ENCODE measurements around the gene TRMU. TPM values are rescaled to one million over a fixed set of nuclear protein-coding genes. Genes with fewer than 3 reads are reported as not detected.

The TRMU gene
- total and polyA plus RNA-seq, 2 of the 4 experiments (the other 2 are of a cell fraction): 19.0 to 36.4 TPM

- DNase-seq: no peak
- H3K56ac ChIP-seq (ENCODE audit: extremely low read depth, insufficient read depth, low read length): no peak overlapping the region
- ChIA-PET CTCF (no interaction called here), POLR2A (ENCODE audit: unreplicated experiment) (no interaction called here)
- H2AK5ac ChIP-seq (ENCODE audit: low read depth, low read length): no peak overlapping the region
- no peak overlapping the region for H4K5ac ChIP-seq (ENCODE audit: low read depth, low read length)
- no peak overlapping the region for H3K23ac ChIP-seq (ENCODE audit: low read depth, low read length)
- no peak overlapping the region for H3K27ac ChIP-seq (ENCODE audit: insufficient read depth, low read length)
- H3K9ac ChIP-seq (ENCODE audit: low read depth, low read length): no peak overlapping the region
- intact Hi-C loops (cut with micrococcal nuclease) (no loop called here), dilution Hi-C loops (cut with HindIII; ENCODE audit: low sequenced_read_pairs, unreplicated experiment) (no loop called here), in situ Hi-C loops (cut with MboI; ENCODE audit: low sequenced_read_pairs) (no loop called here)
- no peak overlapping the region for H2BK20ac ChIP-seq (ENCODE audit: low read depth, low read length)
- WGBS, 2 experiments (ENCODE audit: extremely low coverage in 2 of 2, insufficient read length in 1 of 2): 75% methylated on average over 12 of the region's 19 CpGs; no CpG with 5 or more reads in 1 of the 2 experiments
- H2BK5ac ChIP-seq (ENCODE audit: low read depth, low read length, poor library complexity, severe bottlenecking): no peak overlapping the region
- peak overlapping the region; percentile 33 for H2AFZ ChIP-seq (replicated peaks; ENCODE audit: low read length, poor library complexity)
- BruUV-seq (replicated peaks): no TSS peak
- H3K4me2 ChIP-seq (ENCODE audit: low read depth, low read length): no peak overlapping the region
- TF ChIP-seq CEBPB (IDR thresholded peaks at IDR 0.05; ENCODE audit: low read depth, low read length) (no peak), MAFK (IDR thresholded peaks at IDR 0.05; ENCODE audit: low read depth, low read length) (no peak)
- H3K4ac ChIP-seq (ENCODE audit: low read depth, low read length): no peak overlapping the region
- no peak overlapping the region for H4K91ac ChIP-seq (ENCODE audit: insufficient read depth, low read depth, low read length)
- no peak overlapping the region for H3K18ac ChIP-seq (ENCODE audit: low read depth, low read length)
- peaks cover 6% of the 10 kb centered on the region for H3K9me3 ChIP-seq (ENCODE audit: control insufficient read depth, insufficient read depth, low read length)
- H2BK120ac ChIP-seq (ENCODE audit: low read depth, low read length): no peak overlapping the region
- no peaks in the 10 kb centered on the region for H3K79me1 ChIP-seq (ENCODE audit: low read depth in 1 of 2, low read length in 2 of 2)
- peak overlapping the region; percentile 50 for H2AK9ac ChIP-seq (replicated peaks; ENCODE audit: low read depth, low read length, poor library complexity)
- no peaks in the 10 kb centered on the region; the same call in 1 of the 2 replicates for H3K4me1 ChIP-seq (ENCODE audit: control insufficient read depth, insufficient read depth, low read length)
- no peak overlapping the region for H3K14ac ChIP-seq (replicated peaks; ENCODE audit: low read depth, low read length)
- H4K20me1 ChIP-seq (ENCODE audit: insufficient read depth, low read length): no peaks in the 10 kb centered on the region
- H3K9me1 ChIP-seq (ENCODE audit: insufficient read depth, low read length): no peaks in the 10 kb centered on the region
- no peaks in the 10 kb centered on the region for H3K36me3 ChIP-seq (ENCODE audit: control insufficient read depth, insufficient read depth, low read length)
- ATAC-seq (ENCODE audit: low read depth): no peak
- H3K4me3 ChIP-seq (ENCODE audit: insufficient read depth, low read depth, low read length): no peak overlapping the region
- H2BK15ac ChIP-seq (ENCODE audit: low read depth, low read length): no peak overlapping the region
- H3K27me3 ChIP-seq (ENCODE audit: control insufficient read depth, insufficient read depth, low read length): peaks cover 12% of the 10 kb centered on the region; the same call in 1 of the 2 replicates
- H4K8ac ChIP-seq (ENCODE audit: low read depth in 2 of 2, low read length in 2 of 2): no peak overlapping the region
Observed at GRCh38 chr22:46380069-46380468, 44.6 kb downstream of the TRMU start.
